GM19035 (cell line): ENCODE data around the gene ADA.

Source experiments
- ATAC-seq: cut with Tn5 transposase; IDR thresholded peaks from one replicate; pipeline ENCODE4 v1.9.1; 2021; ENCODE audit not compliant: unreplicated experiment

Gene ADA

GRCh38 chr20:44583157-44583556 lies 68.3 kb downstream of the ADA start:
- ATAC-seq: no peak

- ATAC-seq: no peak
Observed at GRCh38 chr20:44582311-44583025, 69.0 kb downstream of the ADA start, which contains the start of gene PKIG. TSS of gene PKIG (plus strand) at chr20:44582579. CDS start at chr20:44614557, 31,978 bp downstream.

- ATAC-seq: no peak
Observed at GRCh38 chr20:44581515-44581914, 70.0 kb downstream of the ADA start.

- no peak for ATAC-seq
Observed at GRCh38 chr20:44580581-44581268, 70.8 kb downstream of the ADA start.

GRCh38 chr20:44579313-44580081 lies 72.0 kb downstream of the ADA start:
- ATAC-seq: no peak

- ATAC-seq: no peak
Observed at GRCh38 chr20:44576297-44576696, 75.2 kb downstream of the ADA start.

- ATAC-seq: no peak
Observed at GRCh38 chr20:44574372-44574771, 77.1 kb downstream of the ADA start.

- ATAC-seq: no peak
Observed at GRCh38 chr20:44573501-44573869, 78.0 kb downstream of the ADA start.

GRCh38 chr20:44572551-44573500 lies 78.7 kb downstream of the ADA start:
- no peak for ATAC-seq

GRCh38 chr20:44571362-44571988 lies 80.0 kb downstream of the ADA start:
- ATAC-seq: no peak

GRCh38 chr20:44570367-44570766 lies 81.1 kb downstream of the ADA start:
- no peak for ATAC-seq
